ENCODE measurements around the gene M1AP.
"Not testable (repeated sequence)": the region's sequence is repeated elsewhere in the genome, so short reads cannot be mapped to it uniquely, and the experiment has no call there.

M1AP gene

GRCh38 chr2:74653589-74653984 lies 5.5 kb upstream of the M1AP start:
- DNase-seq: no peak

- DNase-seq: no peak
Observed at GRCh38 chr2:74646834-74647482, 1.2 kb downstream of the M1AP start.

DNA sequence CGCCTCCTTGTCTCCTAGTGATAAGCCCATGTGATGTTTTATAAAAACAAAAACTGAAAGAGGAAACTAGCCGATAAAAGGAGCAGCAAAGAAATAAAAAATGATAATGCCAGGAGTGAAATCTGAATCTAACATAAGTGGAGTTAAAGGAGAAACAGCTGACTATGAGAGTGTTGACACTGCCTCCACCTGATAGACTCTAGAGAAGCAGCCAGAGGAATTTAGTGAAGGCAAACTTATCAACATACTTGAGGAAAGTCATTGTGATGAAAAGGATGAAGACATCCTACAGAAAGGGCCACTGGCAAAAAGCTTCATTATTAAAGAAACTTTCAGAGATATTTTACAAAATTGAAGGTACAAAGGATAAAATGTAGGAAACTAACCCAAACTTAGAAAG lies 1.9 kb downstream of the M1AP start:
- DNase-seq: no peak

- DNase-seq: no peak
Observed at GRCh38 chr2:74645344-74645743, 2.8 kb downstream of the M1AP start.

DNA sequence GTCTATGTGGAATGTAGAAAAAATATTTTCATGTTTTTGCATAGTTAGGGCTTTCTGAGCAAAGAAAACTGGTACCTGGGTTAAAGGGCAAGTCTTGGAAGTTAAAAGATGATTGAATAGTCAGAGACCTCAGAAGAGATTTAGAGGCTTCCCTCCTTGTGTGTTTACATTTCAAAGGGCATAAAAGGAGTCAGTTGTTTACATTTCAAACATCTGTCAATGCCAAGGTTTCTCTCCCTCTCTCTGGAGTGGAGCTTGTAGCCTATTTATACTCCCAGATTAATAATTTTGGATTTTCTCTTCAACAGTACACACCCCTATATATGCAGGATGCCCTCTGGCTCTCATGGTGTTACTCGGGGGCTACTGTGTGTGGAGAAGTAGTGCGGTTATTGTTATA lies 8.6 kb downstream of the M1AP start:
- DNase-seq: no peak

DNA sequence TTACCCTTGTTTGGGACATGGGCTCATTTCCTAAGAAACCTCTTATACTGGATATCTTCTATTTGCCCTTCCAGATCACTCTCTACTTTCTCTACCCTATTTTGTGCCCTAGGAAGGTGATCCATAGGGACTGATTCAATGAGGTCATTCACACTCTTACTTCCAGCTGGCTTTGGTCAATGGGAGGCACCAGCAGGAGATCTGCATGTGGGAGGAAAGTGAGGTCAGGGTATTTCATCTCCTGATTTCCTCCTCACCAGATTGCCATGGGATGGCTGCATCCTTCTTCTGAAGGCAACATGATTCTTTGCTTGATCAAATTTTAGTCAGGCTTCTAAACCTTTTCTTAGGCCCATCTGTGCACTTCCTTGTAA lies 15.2 kb downstream of the M1AP start:
- no peak for DNase-seq

DNA sequence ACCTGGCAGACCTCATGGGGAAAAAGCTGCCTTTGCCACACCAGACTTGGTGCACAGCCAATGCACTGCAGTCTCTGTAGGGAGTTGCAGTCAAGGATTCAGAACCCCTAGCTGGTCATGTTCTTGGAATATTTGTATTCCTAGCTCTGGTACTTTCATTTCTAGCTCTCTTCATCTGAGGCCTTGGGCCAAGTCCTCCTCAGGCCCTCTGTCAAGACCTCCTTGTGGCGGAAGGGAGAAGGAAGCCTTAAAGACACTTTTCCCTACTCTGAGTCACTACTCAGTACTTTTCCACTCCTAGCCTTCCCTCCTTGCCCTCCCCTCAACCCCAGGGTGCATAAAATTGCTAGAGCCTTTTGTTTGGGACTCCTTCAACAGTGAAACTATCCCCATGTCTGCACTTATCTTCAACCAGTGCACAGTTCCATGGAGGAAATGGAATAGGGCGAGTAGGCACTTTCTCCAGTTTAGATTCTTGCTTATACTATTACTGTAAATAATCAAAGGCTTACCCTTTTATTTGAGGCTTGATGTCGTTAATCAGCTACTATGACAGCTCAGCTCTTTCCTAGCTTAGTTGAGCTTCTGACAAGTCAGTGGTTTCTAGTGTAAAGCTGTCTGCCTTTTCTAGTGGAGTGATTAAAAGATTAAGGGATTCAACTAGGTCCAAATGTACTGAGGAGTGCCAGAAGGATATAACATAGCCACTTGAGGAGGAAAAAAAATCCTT lies 15.8 kb downstream of the M1AP start:
- DNase-seq: no peak

GRCh38 chr2:74630454-74630853 lies 17.7 kb downstream of the M1AP start:
- DNase-seq: not testable (repeated sequence)

DNA sequence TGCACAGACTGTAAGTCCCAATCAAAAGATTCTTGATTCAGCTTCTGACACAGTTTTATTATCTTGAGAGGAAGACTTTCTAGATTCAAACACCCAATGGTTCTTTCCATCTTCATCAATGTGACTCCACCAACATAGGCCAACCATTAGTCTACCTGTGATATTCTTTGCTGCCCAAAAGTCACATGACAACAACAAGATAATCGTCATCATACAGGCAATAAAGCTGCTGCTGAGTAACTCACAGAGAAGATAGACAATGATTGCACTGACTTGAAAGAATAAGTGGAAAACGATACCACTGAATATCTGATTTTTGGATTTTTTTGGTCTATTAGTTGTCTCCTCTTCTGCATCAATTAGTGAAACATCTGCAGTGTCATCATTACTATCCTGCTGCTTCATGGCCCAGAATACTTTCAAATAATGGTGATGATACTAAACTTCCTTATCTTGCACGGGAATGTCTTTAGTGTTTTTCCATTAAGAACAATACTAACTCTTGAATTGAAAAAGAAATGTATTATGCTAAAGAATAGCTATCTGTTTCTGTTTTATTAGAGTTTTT lies 19.5 kb downstream of the M1AP start:
- no peak for DNase-seq

DNA sequence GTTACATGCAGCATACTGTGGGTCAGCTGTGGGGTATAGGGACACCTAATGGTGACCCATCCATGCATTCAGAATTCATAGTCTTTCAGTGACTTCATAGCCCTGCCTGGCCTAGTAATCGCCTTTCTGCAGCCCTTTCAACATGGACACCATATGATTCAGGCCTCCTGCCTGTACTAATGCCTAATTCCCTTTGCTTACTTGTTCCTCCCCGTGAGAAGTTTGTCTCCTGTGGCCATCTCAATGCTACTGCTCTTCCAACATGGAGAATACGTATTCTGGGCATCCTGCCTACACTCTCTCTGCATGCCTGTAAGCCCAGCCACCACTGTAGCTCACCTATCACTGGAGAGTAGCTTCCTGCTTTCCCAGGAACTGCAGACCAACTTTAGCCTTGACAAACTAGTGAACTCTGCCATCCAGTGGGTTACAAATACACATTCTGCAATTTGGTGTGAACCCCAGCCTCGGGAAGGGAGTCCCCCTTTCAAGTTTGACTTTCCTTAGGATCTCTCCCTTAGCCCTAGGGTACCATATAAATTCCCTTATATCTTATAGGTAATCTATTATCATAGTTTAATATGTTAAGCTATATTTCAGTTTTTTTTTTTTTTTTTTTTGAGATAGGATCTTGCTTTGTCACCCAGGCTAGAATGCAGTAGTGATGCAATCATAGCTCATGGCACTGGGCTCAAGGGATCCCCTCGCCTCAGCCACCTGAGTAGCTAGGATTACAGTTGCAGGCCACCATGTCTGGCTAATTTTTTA lies 22.3 kb downstream of the M1AP start:
- DNase-seq: no peak

DNA sequence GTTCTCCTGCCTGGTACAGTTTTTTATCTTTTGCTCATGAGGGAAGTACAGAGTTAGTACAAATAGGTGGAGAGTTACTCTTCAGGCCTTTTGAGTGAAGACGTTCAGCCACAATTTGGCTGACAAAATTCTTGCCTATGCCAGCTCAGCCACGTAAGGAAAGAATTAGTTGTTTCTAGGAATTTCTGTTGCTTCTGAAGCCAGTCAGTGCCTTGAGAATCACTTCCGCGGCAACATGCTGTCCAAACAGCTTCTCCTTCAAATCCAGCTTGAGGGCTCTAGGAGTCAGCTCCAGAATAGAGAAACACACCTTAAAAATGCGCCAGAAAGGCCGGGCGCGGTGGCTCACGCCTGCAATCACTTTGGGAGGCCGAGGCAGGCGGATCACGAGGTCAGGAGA lies 27.5 kb downstream of the M1AP start:
- DNase-seq: no peak

DNA sequence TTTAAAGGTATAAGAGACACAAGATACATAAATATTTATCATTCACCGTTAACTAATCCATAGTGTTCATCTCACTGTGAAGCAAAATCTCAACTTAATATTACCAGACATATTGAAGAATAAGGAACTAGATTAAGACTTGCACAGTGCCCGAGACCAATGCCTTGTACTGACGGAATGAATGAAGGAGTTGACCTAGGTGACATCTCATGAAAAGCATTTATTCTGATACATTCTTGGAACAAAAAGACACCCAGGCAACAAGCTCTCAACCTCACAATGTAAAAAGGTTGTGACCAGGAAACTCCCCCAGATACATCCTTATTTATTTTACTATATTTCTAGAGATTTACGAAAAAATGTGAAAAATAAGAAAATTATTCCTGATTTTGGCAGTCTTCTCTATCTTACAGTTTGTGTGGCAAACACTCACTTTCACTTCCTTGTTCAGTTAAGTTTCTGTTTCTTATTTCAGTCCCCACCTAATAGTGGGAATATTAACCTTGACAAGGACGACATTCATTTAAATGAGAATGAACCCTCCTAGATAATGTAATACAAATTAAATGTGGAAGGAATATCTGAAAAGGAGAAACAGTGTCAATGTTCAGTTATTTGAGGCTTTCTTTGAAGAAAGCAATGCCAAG lies 28.4 kb downstream of the M1AP start:
- DNase-seq: no peak

- DNase-seq: no peak
Observed at GRCh38 chr2:74618410-74619083, 29.6 kb downstream of the M1AP start.

DNA sequence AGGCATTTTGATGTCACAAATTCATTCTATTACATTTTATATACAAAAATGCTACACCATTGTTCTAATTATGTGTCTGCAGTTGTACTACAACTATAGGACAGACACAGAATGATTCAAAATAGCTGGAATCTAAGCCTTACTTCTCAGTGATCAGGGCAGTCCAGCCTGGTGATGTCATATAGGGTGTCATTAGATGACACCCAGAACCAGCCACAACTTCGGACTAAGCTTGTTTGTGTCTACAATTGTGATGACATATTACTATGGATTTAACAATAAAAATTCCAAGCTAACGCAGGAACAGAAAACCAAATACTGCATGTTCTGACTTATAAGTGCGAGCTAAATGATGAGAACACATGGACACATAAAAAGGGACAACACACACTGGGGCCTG lies 31.0 kb downstream of the M1AP start:
- DNase-seq: no peak

DNA sequence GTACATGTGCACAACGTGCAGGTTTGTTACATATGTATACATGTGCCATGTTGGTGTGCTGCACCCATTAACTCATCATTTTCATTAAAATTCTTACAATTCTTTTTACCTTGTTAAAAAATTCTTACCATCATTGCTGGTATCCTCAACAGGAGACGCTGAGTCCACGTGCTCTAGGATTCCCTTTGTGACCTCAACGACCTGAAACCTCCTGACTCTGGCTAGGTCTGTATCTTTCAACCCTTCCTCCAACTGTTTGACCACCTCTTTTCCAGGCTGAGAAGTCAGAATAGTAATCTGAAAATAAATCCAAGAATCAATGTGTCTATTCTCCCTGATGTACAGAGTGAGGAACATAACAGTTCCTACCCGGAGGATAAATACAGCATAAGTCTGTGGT lies 41.2 kb downstream of the M1AP start:
- DNase-seq: no peak

DNA sequence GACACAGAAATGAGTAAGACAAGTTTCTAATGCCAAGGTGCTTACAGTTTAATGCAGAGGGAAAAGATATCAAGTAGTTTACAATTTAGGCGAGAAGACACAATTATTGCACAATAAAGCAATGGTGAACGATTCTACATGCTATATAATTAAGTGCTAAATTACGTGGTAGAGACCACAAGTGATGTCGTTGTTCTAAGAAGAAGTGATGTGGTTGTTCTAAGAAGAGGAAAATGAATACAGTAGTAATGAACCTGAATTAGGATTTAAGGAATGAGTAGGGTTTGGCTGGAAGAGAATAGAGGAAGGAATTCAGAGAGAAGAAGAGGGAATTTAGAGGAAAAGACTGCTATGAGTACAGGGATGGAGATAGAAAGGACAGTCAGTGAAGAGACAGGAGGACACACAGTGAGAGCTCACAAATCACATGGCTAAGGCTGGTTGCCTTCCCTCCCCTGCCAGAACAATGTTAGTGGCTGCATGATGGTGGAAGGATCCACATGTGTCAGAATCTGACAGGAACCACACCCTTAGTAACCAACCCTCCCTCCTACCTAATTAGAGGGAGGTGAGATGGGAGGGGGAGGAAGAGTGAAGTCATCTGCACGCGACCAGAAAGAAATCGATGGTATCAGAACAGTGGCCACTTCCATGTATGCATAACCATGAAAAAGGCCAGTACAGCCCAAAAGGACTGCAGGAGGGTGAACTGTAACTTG lies 44.7 kb downstream of the M1AP start:
- DNase-seq: no peak

DNA sequence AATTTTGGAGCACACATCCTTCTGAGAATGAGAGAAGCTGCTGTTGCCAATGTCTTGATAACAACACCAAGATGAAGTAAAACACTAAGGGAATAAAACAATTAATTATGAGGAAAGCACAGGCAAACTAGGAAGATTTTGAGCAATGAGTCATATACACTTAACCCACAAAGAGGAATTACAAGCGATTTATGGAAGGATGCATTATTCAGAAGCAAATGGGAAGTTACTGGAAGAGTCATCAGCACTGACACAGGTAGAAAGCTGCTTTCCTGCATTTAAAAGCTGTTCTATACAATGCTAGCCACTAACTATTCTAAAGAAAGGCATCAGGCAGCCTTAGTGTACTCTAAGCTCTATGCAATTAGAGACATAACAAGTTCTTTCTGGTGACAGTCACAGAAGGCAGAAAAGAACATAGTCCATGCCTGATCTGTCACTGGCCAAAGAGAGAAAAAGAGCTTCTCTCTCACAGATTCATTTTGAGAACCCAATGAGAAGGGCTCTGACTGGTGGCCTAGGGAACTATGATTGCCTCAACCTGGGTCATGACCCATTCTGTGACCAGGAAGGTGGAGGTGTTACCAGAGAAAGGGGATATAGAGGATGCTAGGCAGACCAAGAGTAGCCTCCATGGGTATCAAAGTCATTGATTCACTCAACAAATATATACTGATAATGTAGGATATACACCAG lies 45.4 kb downstream of the M1AP start:
- DNase-seq: no peak

DNA sequence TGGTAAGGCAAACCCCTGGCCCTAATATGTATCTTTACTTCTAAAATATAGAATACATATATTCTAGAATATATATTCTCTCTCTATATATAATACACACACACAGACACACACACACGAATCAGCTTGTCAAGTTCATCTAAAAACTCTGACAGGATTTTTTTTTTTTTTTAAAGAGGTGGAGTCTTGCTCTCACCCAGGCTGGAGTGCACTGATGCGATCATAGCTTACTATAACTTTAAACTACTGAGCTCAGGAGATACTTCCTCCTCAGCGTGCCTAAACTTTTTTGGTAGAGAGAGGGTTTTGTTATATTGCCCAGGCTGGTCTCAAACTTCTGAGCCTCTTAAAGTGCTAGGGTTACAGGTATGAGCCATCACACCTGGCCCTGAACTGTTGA lies 48.5 kb downstream of the M1AP start:
- no peak for DNase-seq

GRCh38 chr2:74597410-74597809 lies 50.7 kb downstream of the M1AP start:
- peak; percentile 64 for DNase-seq

DNA sequence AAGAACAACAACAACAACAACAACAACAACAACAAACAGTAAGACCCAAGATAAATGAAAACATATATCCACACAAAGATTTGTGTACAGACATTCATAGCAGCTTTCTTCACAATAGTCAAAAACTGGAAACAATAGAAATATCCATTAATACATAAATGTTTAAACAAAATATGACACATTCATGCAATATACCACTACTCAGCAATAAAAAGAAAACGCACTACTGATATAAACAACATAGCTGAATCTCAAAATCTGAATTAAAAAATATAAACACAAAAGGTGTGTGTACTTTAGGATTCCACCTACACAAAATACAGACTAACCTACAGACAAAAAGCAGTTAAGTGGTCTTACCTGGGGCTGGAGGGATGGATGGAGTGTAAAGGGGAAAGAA lies 51.5 kb downstream of the M1AP start:
- no peak for DNase-seq

Measured in NCI-H1092 (cell line).